Neural progenitor cell (in vitro differentiated cells): Measurements from ENCODE around the gene CHI3L1. TPM values are rescaled to one million over a fixed set of nuclear protein-coding genes. Genes with fewer than 3 reads are reported as not detected.

ENCODE experiments used
- DNase-seq: peaks from one replicate; pipeline ENCODE4 v3.0.0-alpha.2; 2016; ENCODE audit warnings: low spot score
- H2AFZ ChIP-seq: fragments of 200-600 bp; sonication (generic); replicated peaks from 2 replicates; pipeline ENCODE4 v1.6.1; 2016; ENCODE audit warnings: antibody characterized with exemption
- H3F3A ChIP-seq: fragments of 200-600 bp; sonication (generic); 2 replicates; pipeline ENCODE4 v1.6.1; 2016; ENCODE audit warnings: antibody characterized with exemption, low read depth
- H3K27ac ChIP-seq: fragments of 200-600 bp; sonication (generic); 2 replicates; pipeline ENCODE4 v1.5.1; 2016; ENCODE audit warnings: mild to moderate bottlenecking
- H3K27me3 ChIP-seq: fragments of 200-600 bp; sonication (generic); 2 replicates; pipeline ENCODE4 v1.6.1; 2016; ENCODE audit warnings: mild to moderate bottlenecking, moderate library complexity
- H3K36me3 ChIP-seq: fragments of 200-600 bp; sonication (generic); 2 replicates; pipeline ENCODE4 v1.5.1; 2016
- H3K4me1 ChIP-seq: fragments of 200-600 bp; sonication (generic); 2 replicates; pipeline ENCODE4 v1.6.1; 2016; ENCODE audit warnings: mixed run types
- H3K4me2 ChIP-seq: fragments of 200-600 bp; sonication (generic); 2 replicates; pipeline ENCODE4 v1.6.1; 2016
- H3K4me3 ChIP-seq: fragments of 200-600 bp; sonication (generic); 2 replicates; pipeline ENCODE4 v1.5.1; 2016
- H3K79me2 ChIP-seq: fragments of 200-600 bp; sonication (generic); 2 replicates; pipeline ENCODE4 v1.6.1; 2016; ENCODE audit warnings: low read depth
- H3K9ac ChIP-seq: fragments of 200-600 bp; sonication (generic); 2 replicates; pipeline ENCODE4 v1.6.1; 2016
- H3K9me3 ChIP-seq: fragments of 200-600 bp; sonication (generic); 2 replicates; pipeline ENCODE4 v1.5.1; 2016; ENCODE audit warnings: low read depth
- H4K20me1 ChIP-seq: fragments of 200-600 bp; sonication (generic); 2 replicates; pipeline ENCODE4 v1.6.1; 2016; ENCODE audit warnings: low read depth
- H3K27ac Mint-ChIP-seq: 3 replicates; pipeline ENCODE4 v1.8.0; 2021; ENCODE audit warnings: mixed read lengths
- H3K27me3 Mint-ChIP-seq: 2 replicates; pipeline ENCODE4 v1.8.0; 2022; ENCODE audit warnings: low read depth, mild to moderate bottlenecking, inconsistent platforms, moderate library complexity, mixed read lengths; ENCODE audit not compliant: insufficient read depth
- H3K36me3 Mint-ChIP-seq: 3 replicates; pipeline ENCODE4 v1.8.0; 2021; ENCODE audit warnings: mixed read lengths
- H3K4me1 Mint-ChIP-seq: 3 replicates; pipeline ENCODE4 v1.8.0; 2021; ENCODE audit warnings: mixed read lengths
- H3K4me3 Mint-ChIP-seq: 3 replicates; pipeline ENCODE4 v1.8.0; 2021; ENCODE audit warnings: mild to moderate bottlenecking, moderate library complexity, mixed read lengths
- H3K9me3 Mint-ChIP-seq: 3 replicates; pipeline ENCODE4 v1.8.0; 2020; ENCODE audit warnings: mixed read lengths
- CTCF ChIP-seq: fragments of 200-600 bp; sonication (generic); IDR thresholded peaks from 2 replicates; pipeline ENCODE4 v1.5.1; 2017; ENCODE audit warnings: antibody characterized with exemption, mild to moderate bottlenecking
- EZH2 ChIP-seq: fragments of 200-600 bp; sonication (generic); IDR thresholded peaks from 2 replicates; pipeline ENCODE4 v1.6.1; 2017; ENCODE audit warnings: antibody characterized with exemption, mild to moderate bottlenecking, moderate library complexity
- EZH2phosphoT487 ChIP-seq: fragments of 200-600 bp; sonication (generic); IDR thresholded peaks from 2 replicates; pipeline ENCODE4 v1.6.1; 2017; ENCODE audit warnings: antibody characterized with exemption
- total RNA-seq: library from RNA; depleted of rRNA; stranded (reverse); fragments of >200 nt; gene quantifications from 2 replicates; pipeline ENCODE4 v1.2.3, GENCODE V29; 2015; ENCODE audit warnings: low replicate concordance

Gene CHI3L1
- total RNA-seq, 1 donor from 2014 or later, result 0.95 TPM

GRCh38 chr1:203185061-203185461 is 1.4 kb downstream of the CHI3L1 start:
- Histone ChIP-seq H3K27ac (no peak overlapping the region), H3K79me2 (no peaks in the 10 kb centered on the region), H2AFZ (no peak overlapping the region), H3K27me3 (no peaks in the 10 kb centered on the region), H3K4me2 (no peak overlapping the region), H3F3A (peaks cover 24% of the 10 kb centered on the region), H4K20me1 (no peaks in the 10 kb centered on the region), H3K4me1 (peaks cover 43% of the 10 kb centered on the region), H3K4me3 (no peak overlapping the region), H3K36me3 (no peaks in the 10 kb centered on the region), H3K9me3 (no peaks in the 10 kb centered on the region), H3K9ac (no peak overlapping the region)
- TF ChIP-seq EZH2 (no peak), CTCF (no peak), EZH2phosphoT487 (no peak)
- DNase-seq, result peak; percentile 17
- Mint-ChIP-seq H3K4me3 (no peak overlapping the region), H3K9me3 (no peaks in the 10 kb centered on the region), H3K27ac (no peak overlapping the region), H3K4me1 (peaks cover 53% of the 10 kb centered on the region), H3K27me3 (peaks cover 8% of the 10 kb centered on the region), H3K36me3 (no peaks in the 10 kb centered on the region)

GRCh38 chr1:203184467-203184866 is 2.0 kb downstream of the CHI3L1 start:
- Histone ChIP-seq H3K27me3 (no peaks in the 10 kb centered on the region), H3F3A (peaks cover 24% of the 10 kb centered on the region), H3K4me1 (peaks cover 49% of the 10 kb centered on the region), H3K4me3 (no peak overlapping the region), H3K4me2 (no peak overlapping the region), H4K20me1 (no peaks in the 10 kb centered on the region), H3K9me3 (no peaks in the 10 kb centered on the region), H3K27ac (no peak overlapping the region), H2AFZ (no peak overlapping the region), H3K36me3 (no peaks in the 10 kb centered on the region), H3K79me2 (no peaks in the 10 kb centered on the region), H3K9ac (no peak overlapping the region)
- H3K4me3 Mint-ChIP-seq, result no peak overlapping the region
- no peak for DNase-seq
- no peak overlapping the region for H3K27ac Mint-ChIP-seq
- peaks cover 57% of the 10 kb centered on the region for H3K4me1 Mint-ChIP-seq
- no peak for TF ChIP-seq EZH2
- no peak for TF ChIP-seq CTCF
- TF ChIP-seq EZH2phosphoT487, result no peak
- no peaks in the 10 kb centered on the region for H3K36me3 Mint-ChIP-seq
- H3K27me3 Mint-ChIP-seq, result peaks cover 8% of the 10 kb centered on the region
- H3K9me3 Mint-ChIP-seq, result no peaks in the 10 kb centered on the region

- Histone ChIP-seq H3K9ac (no peak overlapping the region), H3K27me3 (no peaks in the 10 kb centered on the region), H3K4me3 (no peak overlapping the region), H3K4me1 (peaks cover 55% of the 10 kb centered on the region), H3K9me3 (no peaks in the 10 kb centered on the region), H3K4me2 (no peak overlapping the region), H3K27ac (no peak overlapping the region), H2AFZ (no peak overlapping the region), H3F3A (peaks cover 24% of the 10 kb centered on the region), H3K36me3 (no peaks in the 10 kb centered on the region), H4K20me1 (no peaks in the 10 kb centered on the region), H3K79me2 (no peaks in the 10 kb centered on the region)
- DNase-seq, result no peak
- peaks cover 63% of the 10 kb centered on the region for H3K4me1 Mint-ChIP-seq
- TF ChIP-seq CTCF (no peak), EZH2 (no peak)
- H3K9me3 Mint-ChIP-seq, result no peaks in the 10 kb centered on the region
- H3K36me3 Mint-ChIP-seq, result no peaks in the 10 kb centered on the region
- peaks cover 10% of the 10 kb centered on the region for H3K27me3 Mint-ChIP-seq
- H3K4me3 Mint-ChIP-seq, result no peak overlapping the region
- no peak overlapping the region for H3K27ac Mint-ChIP-seq
These were observed 2.7 kb downstream of the CHI3L1 start for GRCh38 chr1:203183828-203184227.
